HepG2 (cell line): Measurements from ENCODE around the gene ITGAV. TPM values are rescaled to one million over a fixed set of nuclear protein-coding genes. Genes with fewer than 3 reads are reported as not detected.
"Not testable (repeated sequence)": the region's sequence is repeated elsewhere in the genome, so short reads cannot be mapped to it uniquely, and the experiment has no call there.

Experiments
- ATAC-seq: fragments of 200-7000 bp; cut with Tn5 transposase; 3 replicates; pipeline ENCODE4 v1.9.1; 2020; ENCODE audit warnings: mild to moderate bottlenecking, moderate library complexity
- BruUV-seq: library from RNA; stranded (reverse); fragments of 400-500 nt; replicated peaks from 2 replicates; lab custom pipeline; 2021; lab: Mats Ljungman, UMichigan
- CTCF ChIA-PET: fragments of 300-600 bp; formaldehyde crosslinking; extraction: SDS; loops from one replicate; lab custom pipeline; 2021; ENCODE audit warnings: low total read pairs, inconsistent platforms, low intra/inter-chr PET ratio; lab: Yijun Ruan, JAX
- POLR2A ChIA-PET: fragments of 350-600 bp; sonication (Branson Sonifier 250); formaldehyde crosslinking; loops from one replicate; lab custom pipeline; 2020; ENCODE audit warnings: antibody characterized with exemption, inconsistent platforms; lab: Yijun Ruan, JAX
- DNase-seq: peaks from one replicate; pipeline ENCODE4 v3.0.0-alpha.2; 2015; ENCODE audit warnings: low spot score
- FAIRE-seq: peaks from 3 replicates; lab custom pipeline; 2011; peaks lifted over from hg19 to GRCh38; lab: Jason Lieb, UNC
- H2AFZ ChIP-seq: one replicate; pipeline ENCODE4 v1.6.1; 2011; ENCODE audit warnings: low read length, inconsistent platforms
- H3K27ac ChIP-seq: fragments of 300-600 bp; 3 replicates; pipeline ENCODE4 v1.8.0; 2011; ENCODE audit warnings: mixed run types, mild to moderate bottlenecking, mixed read lengths, low read length, inconsistent platforms; ENCODE audit not compliant: insufficient read depth; ENCODE audit errors: extremely low read length
- H3K27me3 ChIP-seq, 2 experiments: fragments of 200-600 bp in 1 of 2; 2 replicates in 1 of 2; 3 replicates in 1 of 2; pipeline versions ENCODE4 v1.6.0 to v1.8.0; 2011; ENCODE audit warnings: low read length in 2 of 2, mild to moderate bottlenecking in 2 of 2, moderate library complexity in 2 of 2, inconsistent platforms in 1 of 2; ENCODE audit not compliant: insufficient read depth in 2 of 2, control insufficient read depth in 1 of 2
- H3K36me3 ChIP-seq, 2 experiments: fragments of 200-600 bp in 1 of 2; replicated peaks in 1 of 2; 2 replicates in 1 of 2; 3 replicates in 1 of 2; pipeline versions ENCODE4 v1.5.1 to v1.8.0; 2011; ENCODE audit warnings: low read length in 2 of 2, inconsistent platforms in 1 of 2; ENCODE audit not compliant: insufficient read depth in 2 of 2, control insufficient read depth in 1 of 2
- H3K4me1 ChIP-seq: 2 replicates; pipeline ENCODE4 v1.5.1; 2012; ENCODE audit warnings: low read length, inconsistent platforms; ENCODE audit not compliant: insufficient read depth
- H3K4me2 ChIP-seq: 2 replicates; pipeline ENCODE4 v1.6.0; 2011; ENCODE audit warnings: low read depth, low read length, inconsistent platforms
- H3K4me3 ChIP-seq, 3 experiments: fragments of 200-600 bp in 1 of 3; sonication (generic), shearing (Covaris generic) in 1 of 3; replicated peaks in 1 of 3; 2 replicates each; pipeline ENCODE4 v1.5.1; 2011 to 2016; ENCODE audit warnings: low read length in 3 of 3, inconsistent platforms in 2 of 3, low read depth in 2 of 3, mild to moderate bottlenecking in 2 of 3, control low read depth in 1 of 3, mixed read lengths in 1 of 3; ENCODE audit not compliant: insufficient read depth in 1 of 3
- H3K79me2 ChIP-seq: one replicate; pipeline ENCODE4 v1.6.1; 2011; ENCODE audit warnings: low read length, inconsistent platforms; ENCODE audit not compliant: insufficient read depth
- H3K9ac ChIP-seq: 2 replicates; pipeline ENCODE4 v1.6.0; 2011; ENCODE audit warnings: mild to moderate bottlenecking, low read depth, low read length, inconsistent platforms; ENCODE audit not compliant: insufficient read depth
- H3K9me3 ChIP-seq: 2 replicates; pipeline ENCODE4 v1.5.1; 2012; ENCODE audit warnings: mild to moderate bottlenecking, low read length
- H4K20me1 ChIP-seq: 2 replicates; pipeline ENCODE4 v1.6.0; 2011; ENCODE audit warnings: inconsistent platforms, mild to moderate bottlenecking, low read length, moderate library complexity; ENCODE audit not compliant: insufficient read depth
- FOXP1 ChIP-seq, 2 experiments: fragments of 450-650 bp in 1 of 2; IDR thresholded peaks; 2 replicates each; pipeline ENCODE4 v1.6.1; 2017 to 2018; ENCODE audit warnings: antibody characterized with exemption in 1 of 2
- KDM1A ChIP-seq: IDR thresholded peaks from 2 replicates; pipeline ENCODE4 v1.6.1; 2016; ENCODE audit warnings: missing compliant biosample characterization
- ZMYM3 ChIP-seq: sonication (generic); formaldehyde crosslinking; IDR thresholded peaks from 2 replicates; pipeline ENCODE4 v1.5.1; 2020; ENCODE audit warnings: mild to moderate bottlenecking, missing genetic modification reagents
- WGBS: methylation state at CpG from one replicate; pipeline ENCODE4 v1.1.6; 2017; ENCODE audit warnings: low lambda C conversion rate; 5-methylcytosine and 5-hydroxymethylcytosine counted together
- in situ Hi-C: cut with HindIII; loops from 2 replicates; pipeline ENCODE4 v1.10.0; 2017; ENCODE audit warnings: low pct_unique_long_range_greater_than_20kb; ENCODE audit not compliant: extremely low pct_ligation_motif_present
- intact Hi-C: fragments of 100-400 bp; cut with micrococcal nuclease; formaldehyde crosslinking; loops from one replicate; pipeline ENCODE4 v1.10.0; 2022; ENCODE audit not compliant: unreplicated experiment
- polyA plus RNA-seq, 8 experiments: library from polyadenylated mRNA; depleted of rRNA in 3 of 8; stranded (reverse) in 7 of 8; unstranded in 1 of 8; fragments of >200 nt; fragmentation: Illumina TruSeq in 4 of 8; extraction: Trizol in 4 of 8; gene quantifications; 2 replicates each; pipeline versions ENCODE4 v1.2.1 to v1.2.3, GENCODE V29; 2011 to 2016; ENCODE audit warnings: low read depth in 4 of 8, missing spikeins in 1 of 8, mixed read lengths in 1 of 8; ENCODE audit not compliant: insufficient read depth in 1 of 8
- total RNA-seq, 5 experiments: library from RNA; depleted of rRNA; stranded (reverse); fragments of >200 nt; fragmentation: Illumina TruSeq; extraction: Trizol; gene quantifications; 2 replicates each; pipeline ENCODE4 v1.2.3, GENCODE V29; 2016; ENCODE audit warnings: low read depth in 1 of 5
- TF ChIP-seq, protein P1 (sequence below): sonication (generic); formaldehyde crosslinking; IDR thresholded peaks from 2 replicates; pipeline ENCODE4 v1.5.1; 2020; ENCODE audit warnings: mild to moderate bottlenecking, missing genetic modification reagents

ITGAV gene
- total and polyA plus RNA-seq, 2 of the 13 experiments (the other 11 are each of a cell fraction or from before 2014, with no cell fraction given), result 59.1 to 60.4 TPM

DNA sequence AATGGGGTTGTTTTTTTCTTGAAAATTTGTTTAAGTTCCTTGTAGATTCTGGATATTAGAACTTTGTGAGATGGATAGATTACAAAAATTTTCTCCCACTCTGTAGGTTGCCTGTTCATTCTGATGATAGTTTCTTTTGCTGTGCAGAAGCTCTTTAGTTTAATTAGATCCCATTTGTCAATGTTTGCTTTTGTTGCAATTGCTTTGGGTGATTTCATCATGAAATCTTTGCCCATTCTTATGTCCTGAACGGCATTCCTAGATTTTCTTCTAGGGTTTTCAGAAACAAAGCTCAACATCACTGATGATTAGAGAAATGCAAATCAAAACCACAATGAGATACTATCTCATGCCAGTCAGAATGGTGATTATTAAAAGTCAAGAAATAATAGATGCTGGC, 21.3 kb upstream of the ITGAV start (continued):
- not testable (repeated sequence) for TF ChIP-seq FOXP1 (IDR thresholded peaks at IDR 0.05)
- TF ChIP-seq FOXP1 (CRISPR knock-in tag; IDR thresholded peaks at IDR 0.05), result peak; percentile 45; the same call in 1 of the 2 replicates
- TF ChIP-seq, all 625 proteins: peak for 19; not testable (repeated sequence) for 606

DNA sequence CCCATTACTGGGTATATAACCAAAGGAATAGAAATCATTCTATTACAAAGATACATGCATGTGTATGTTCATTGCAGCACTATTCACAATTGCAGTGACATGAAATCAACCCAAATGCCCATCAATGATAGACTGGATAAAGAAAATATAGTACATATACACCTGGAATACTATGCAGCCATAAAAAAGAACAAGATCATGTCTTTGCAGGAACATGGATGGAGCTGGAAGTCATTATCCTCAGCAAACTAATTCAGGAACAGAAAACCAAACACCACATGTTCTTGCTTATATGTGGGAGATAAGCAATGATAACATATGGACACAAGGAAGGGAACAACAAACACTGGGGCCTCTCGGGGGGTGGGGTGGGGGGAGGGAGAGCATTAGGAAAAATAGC, 20.7 kb upstream of the ITGAV start:
- H3K79me2 ChIP-seq, H3K27ac ChIP-seq, DNase-seq, H3K36me3 ChIP-seq, H3K4me2 ChIP-seq, H3K9me3 ChIP-seq, H3K27me3 ChIP-seq, H3K9ac ChIP-seq, CTCF ChIA-PET, H3K4me3 ChIP-seq, ATAC-seq, BruUV-seq, H2AFZ ChIP-seq, intact Hi-C loops, H4K20me1 ChIP-seq, in situ Hi-C loops, FAIRE-seq: not testable (repeated sequence)
- H3K4me1 ChIP-seq, result peaks cover 24% of the 10 kb centered on the region
- WGBS, result 68% methylated on average over 1 of the region's 1 CpG
- TF ChIP-seq, protein P1, sequence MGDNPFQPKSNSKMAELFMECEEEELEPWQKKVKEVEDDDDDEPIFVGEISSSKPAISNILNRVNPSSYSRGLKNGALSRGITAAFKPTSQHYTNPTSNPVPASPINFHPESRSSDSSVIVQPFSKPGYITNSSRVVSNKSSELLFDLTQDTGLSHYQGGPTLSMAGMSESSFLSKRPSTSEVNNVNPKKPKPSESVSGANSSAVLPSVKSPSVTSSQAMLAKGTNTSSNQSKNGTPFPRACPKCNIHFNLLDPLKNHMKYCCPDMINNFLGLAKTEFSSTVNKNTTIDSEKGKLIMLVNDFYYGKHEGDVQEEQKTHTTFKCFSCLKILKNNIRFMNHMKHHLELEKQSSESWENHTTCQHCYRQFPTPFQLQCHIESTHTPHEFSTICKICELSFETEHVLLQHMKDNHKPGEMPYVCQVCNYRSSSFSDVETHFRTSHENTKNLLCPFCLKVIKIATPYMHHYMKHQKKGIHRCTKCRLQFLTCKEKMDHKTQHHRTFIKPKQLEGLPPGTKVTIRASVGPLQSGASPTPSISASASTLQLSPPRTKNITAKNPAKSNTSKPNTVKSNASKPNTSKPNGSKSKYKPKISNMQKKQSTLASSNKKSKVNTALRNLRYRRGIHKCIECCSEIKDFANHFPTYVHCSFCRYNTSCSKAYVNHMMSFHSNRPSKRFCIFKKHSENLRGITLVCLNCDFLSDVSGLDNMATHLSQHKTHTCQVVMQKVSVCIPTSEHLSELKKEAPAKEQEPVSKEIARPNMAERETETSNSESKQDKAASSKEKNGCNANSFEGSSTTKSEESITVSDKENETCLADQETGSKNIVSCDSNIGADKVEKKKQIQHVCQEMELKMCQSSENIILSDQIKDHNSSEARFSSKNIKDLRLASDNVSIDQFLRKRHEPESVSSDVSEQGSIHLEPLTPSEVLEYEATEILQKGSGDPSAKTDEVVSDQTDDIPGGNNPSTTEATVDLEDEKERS (CRISPR knock-in tag), result 0 out of 2 replicates have a peak, but pooled peaks have one; percentile 60
- TF ChIP-seq ZMYM3 (CRISPR knock-in tag), result 0 out of 2 replicates have a peak, but pooled peaks have one; percentile 19
- peak; percentile 52; the same call in 1 of the 2 replicates for TF ChIP-seq KDM1A (CRISPR knock-in tag)
- POLR2A ChIA-PET, result interaction anchor here (2.0 to 3.2 kb wide), 3 partner anchors 7 to 83 kb away, joined by 8 to 47 read pairs (median 10); partner anchors contain the start of genes ITGAV and ZC3H15
